Fibroblast of skin of left quadriceps (primary cell): ENCODE data around the gene RFX4.

ENCODE experiments used
- DNase-seq, 2 experiments: peaks; one replicate each; pipeline ENCODE4 v3.0.0-alpha.2; 2013; ENCODE audit warnings: low read depth in 2 of 2

RFX4 gene

GRCh38 chr12:106646472-106646871 lies 63.7 kb downstream of the RFX4 start:
- DNase-seq, result no peak

DNA sequence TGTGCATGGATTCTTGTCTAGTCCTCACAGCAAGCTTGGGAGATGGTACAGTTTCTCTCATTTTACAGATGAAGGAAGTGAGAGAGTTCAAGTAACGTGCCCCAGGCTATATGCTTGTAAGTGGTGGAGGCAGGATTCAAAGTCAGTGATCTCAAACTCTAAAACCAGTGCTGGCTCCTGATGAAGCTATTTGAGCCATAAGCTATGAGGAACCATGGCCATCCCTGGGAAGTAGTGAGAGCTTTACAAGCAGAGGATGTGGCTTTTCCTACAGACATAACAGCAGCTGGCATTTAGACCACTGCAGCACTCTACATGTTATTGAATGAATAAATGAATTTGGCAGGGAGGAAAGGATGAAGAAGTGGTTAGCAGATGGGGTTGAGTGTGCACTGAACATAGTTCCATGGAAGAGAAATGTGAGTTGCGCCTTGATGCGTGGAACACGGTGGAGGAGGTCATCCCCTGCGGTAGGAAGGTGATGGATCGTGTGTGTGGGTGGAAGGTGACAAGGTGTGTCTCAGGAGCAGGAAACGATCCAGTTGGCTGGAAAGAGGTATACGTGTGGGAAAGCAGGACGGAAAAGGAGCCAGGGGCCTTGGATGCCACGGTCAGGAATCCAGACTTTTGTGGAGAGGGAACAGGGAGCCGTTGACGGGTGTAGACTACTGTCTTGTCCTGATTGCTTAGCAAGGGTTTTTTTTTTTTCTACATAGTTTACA lies 65.2 kb downstream of the RFX4 start:
- DNase-seq, result no peak

GRCh38 chr12:106648736-106649135 lies 65.9 kb downstream of the RFX4 start:
- DNase-seq, result no peak

- DNase-seq, result no peak
Observed at GRCh38 chr12:106651552-106651951, 68.7 kb downstream of the RFX4 start.

DNA sequence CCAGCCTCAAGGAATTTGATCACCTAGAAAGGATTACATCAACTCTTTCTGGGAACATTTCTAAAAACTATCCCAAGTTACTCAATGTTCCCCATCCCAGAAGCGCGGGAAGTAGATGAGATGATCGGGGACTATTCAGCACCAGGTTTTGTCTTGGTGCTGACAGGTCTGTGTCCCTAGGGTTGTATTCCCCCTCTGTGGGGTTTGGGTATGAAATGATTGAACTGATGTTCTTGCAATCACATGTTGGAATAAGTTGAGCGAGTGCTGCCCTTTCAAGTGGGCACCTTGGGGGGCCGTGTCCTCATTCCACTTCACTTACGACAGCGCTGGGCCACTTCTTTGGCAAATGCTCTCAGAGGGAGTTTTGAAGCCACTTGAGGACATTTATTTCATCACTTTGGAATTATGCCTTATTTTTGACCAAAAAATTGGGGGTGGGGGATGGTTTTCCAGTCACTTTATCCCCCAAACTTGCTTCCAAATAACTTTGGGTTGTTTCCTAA lies 69.8 kb downstream of the RFX4 start:
- DNase-seq, result no peak

- DNase-seq, result no peak
Observed at GRCh38 chr12:106655577-106655976, 72.8 kb downstream of the RFX4 start.

DNA sequence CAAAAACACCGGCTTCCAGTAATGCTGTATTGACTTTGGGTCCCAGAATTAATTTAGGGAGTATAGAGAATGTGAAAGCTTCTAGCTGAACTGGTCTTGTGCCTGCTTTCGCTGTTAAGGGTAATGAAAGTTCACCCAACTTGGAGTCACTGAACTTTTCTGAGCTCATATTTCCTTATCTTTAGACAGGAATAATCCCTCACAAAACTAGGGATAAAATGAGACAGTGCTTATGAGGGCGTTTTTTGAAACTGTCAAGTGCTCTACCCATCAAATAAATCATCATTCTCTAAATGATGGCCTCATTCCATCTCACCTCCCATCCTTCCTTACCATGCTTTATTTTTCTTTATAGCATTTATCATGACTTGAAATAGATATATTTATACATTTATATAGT lies 74.7 kb downstream of the RFX4 start:
- DNase-seq, result no peak

GRCh38 chr12:106663385-106663784 lies 80.6 kb downstream of the RFX4 start:
- no peak for DNase-seq

DNA sequence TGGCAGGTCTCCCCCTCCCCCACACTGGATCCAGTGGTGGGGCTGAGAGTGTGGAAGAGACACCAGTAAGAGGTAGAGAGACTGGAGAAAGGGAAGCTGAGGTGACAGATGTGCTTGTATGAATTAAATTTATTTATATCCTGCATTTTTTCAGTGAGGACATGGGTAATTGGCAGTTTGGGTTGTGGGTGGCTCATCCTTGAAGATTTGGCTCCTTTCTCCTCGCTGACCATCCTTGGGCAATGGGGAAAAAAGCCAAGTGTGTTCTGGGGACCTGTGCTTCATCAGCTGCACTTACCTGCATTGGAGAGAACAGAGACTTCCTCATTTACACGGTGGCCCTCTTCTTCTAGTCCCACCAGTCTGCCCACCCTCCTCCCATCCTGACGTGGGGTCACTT lies 86.4 kb downstream of the RFX4 start:
- DNase-seq, result no peak

DNA sequence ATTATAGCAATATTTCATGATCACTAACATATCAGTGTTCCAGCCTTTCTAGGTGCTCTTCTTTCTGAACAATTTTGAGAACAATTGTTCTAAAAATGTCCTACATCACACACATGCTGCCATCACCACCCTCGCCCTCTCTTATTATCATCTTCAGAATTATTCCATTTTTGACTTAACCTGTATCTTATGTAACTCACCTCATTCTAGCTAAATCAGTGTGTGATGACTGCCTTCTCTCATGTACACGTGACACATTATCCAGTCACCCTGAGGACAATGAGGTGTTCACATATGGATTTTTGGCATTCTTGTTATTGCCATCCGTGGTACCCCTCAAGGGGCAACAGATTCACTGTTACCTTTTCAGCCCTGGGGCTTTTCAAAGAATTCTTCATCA lies 87.3 kb downstream of the RFX4 start:
- DNase-seq, result no peak

GRCh38 chr12:106671840-106672239 lies 89.0 kb downstream of the RFX4 start:
- no peak for DNase-seq

DNA sequence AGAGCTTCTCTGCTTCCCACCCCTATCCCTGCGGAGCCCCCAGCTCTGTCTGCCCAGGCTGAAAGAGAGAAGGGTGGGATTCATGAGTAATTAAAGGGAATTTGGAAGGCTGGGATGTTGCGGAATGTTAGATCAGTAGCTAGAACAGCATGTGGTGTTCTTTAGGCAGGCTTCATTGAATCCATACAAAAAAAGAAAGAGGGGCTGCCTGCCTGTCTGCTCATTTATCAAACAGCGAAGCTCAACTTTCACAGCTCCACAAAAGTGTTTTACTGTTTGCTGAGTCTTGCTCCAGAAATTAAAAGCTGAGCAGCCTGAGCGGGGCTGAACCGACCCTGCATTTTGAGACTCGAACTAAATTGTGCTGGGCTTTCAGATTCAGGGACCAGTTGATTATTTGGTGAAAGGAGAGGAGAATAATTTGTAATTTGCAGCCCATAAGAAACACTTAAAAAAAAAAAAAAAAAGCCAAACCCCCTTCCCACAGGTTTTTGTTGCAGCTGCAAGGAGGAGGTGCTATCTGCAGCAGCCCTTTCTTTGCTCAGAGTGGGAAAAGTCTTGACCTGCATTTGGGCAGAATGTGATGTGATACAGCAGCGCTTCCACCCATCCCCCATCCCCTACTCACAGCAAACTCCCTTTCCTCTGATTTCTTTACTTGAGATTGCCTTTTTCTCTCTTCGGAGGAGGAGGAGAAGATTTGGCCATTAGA lies 89.7 kb downstream of the RFX4 start:
- DNase-seq, result no peak

GRCh38 chr12:106673141-106673540 lies 90.3 kb downstream of the RFX4 start:
- DNase-seq, result no peak

DNA sequence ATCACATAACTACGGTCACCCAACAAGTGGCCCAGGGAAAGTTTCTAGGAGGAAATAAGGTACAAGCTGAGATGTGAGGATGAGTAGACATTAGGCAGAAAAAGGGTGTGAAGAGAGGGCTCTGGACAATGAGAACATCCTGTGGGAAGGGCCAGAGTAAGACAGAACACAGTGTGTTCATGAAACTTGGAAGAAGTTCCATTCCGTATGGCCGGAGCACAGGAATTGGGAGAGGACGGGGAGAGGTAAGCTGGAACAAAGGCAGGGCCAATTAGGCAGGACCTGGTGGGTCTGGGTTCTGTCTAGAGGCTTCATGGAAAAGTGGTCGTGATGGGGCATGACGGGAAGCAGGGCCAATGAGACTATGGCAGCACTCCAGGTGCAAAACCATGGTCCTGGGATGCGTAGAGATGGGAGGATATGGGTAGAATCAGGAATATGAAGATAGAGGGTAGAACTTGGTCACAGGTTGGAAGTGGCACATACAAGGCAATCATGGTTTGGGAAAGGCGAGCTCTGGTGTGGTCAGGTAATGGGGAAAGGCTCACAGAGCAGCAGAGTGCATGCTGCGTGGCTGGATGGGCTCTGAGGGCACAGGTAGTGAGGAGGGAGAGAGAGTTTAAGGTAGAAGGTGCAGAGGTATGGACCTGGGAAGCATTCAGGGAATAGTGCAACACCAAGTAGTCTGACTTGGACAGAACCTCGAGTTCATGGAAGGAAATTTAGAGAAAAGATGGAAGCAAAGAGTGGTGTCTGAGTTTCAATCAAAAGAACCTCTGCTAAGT lies 93.0 kb downstream of the RFX4 start:
- no peak for DNase-seq

GRCh38 chr12:106679574-106679973 lies 96.8 kb downstream of the RFX4 start:
- no peak for DNase-seq

DNA sequence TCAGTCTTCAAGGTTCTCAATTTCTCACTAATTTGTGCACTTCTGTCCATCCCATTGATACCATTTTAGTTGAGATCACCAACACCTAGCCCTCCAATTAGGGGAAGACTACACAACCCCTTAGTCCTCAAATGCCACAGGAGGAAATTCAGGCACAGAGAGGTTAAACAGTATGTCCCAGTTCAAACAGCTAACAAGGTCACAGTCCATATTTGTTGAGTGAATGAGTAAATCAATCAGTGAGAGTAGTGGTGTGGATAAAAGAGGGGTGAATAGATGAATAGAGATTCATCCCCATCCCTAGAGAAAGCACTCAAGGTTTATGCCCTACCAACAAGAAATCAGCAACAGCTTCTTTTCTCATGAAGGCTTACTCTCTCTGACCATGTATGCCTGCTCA lies 97.5 kb downstream of the RFX4 start:
- DNase-seq, result no peak

DNA sequence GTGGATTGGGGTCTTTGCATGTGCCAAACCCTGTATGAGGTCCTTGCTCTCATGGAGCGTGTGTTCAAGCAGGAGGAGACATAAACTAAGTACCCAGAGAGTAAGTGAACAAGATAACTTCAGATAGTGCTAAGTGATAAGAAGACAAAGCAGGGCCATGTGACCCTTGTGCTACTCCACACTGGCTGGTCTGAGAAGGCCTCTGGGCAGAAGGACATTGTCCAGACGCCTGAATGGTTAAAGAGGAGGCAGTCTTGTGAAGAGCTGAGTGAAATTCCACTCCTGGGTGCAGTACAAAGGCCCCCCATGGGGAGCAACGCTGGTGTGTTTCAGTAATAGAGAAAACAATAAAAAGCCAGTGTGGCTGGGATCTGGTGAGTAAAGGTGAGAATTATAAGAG lies 98.4 kb downstream of the RFX4 start:
- DNase-seq, result no peak

- no peak for DNase-seq
Observed at GRCh38 chr12:106682594-106683234, 99.9 kb downstream of the RFX4 start.

- DNase-seq, result no peak
Observed at GRCh38 chr12:106684497-106684896, 101.7 kb downstream of the RFX4 start.

GRCh38 chr12:106685381-106685780 lies 102.6 kb downstream of the RFX4 start:
- DNase-seq, result no peak

DNA sequence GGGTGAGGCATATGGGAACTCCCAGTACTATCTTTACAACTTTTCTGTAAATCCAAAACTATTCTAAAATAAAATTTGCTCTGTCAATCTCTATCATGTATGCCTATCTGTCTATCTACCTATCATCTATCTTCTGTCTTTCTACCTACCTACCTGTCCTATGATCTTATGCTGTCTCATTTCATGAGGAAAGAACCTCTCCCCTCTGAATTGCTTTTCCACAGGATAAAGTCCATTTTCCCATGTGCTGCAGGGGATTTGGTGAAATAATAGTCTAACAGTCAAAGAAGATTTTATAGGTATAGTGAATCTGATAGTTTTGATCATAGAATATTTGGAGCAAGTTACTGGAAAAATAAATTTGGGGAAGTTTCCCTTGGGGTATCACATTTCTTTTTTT lies 104.9 kb downstream of the RFX4 start:
- DNase-seq, result no peak
